ENCODE data around the gene KSR1.

DNA sequence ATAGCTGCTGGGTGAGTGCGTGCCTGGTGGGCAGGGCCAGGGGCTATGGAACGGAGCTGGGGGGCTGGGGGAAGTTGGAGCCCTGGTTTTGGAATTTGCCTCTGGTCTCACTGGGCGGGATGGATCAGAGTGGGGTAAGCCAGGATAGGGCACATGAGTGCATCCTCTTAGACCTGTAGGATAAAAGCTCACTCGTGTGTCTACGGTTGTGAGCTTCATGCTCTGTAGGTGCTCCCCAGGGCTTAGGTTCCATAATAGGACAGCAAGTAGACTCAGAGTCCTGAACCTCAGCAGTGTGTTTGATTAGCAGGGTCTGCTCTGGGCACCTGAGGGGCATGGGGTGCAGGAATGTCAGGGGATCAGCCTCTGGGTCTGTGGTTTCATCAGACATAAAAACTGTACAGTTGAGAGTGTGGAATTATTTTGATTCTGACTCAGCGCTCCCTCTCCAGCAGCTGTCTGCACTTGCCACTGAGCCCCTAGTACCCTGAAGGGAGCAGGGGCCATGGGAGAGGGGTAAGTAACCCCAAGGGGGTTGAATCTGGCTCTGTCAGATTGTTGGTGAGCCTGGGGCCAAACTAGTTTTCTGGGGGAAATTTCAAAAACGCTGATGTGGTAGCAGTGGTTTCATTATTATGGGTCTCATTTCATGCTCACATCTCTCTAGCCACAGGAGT, 90.5 kb downstream of the KSR1 start:
- TF ChIP-seq, protein P1, sequence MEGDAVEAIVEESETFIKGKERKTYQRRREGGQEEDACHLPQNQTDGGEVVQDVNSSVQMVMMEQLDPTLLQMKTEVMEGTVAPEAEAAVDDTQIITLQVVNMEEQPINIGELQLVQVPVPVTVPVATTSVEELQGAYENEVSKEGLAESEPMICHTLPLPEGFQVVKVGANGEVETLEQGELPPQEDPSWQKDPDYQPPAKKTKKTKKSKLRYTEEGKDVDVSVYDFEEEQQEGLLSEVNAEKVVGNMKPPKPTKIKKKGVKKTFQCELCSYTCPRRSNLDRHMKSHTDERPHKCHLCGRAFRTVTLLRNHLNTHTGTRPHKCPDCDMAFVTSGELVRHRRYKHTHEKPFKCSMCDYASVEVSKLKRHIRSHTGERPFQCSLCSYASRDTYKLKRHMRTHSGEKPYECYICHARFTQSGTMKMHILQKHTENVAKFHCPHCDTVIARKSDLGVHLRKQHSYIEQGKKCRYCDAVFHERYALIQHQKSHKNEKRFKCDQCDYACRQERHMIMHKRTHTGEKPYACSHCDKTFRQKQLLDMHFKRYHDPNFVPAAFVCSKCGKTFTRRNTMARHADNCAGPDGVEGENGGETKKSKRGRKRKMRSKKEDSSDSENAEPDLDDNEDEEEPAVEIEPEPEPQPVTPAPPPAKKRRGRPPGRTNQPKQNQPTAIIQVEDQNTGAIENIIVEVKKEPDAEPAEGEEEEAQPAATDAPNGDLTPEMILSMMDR (IDR thresholded peaks at IDR 0.05; ENCODE audit: poor library complexity, severe bottlenecking) = no peak
- no peak for TF ChIP-seq POLR2AphosphoS5 (IDR thresholded peaks at IDR 0.05)
- TF ChIP-seq EZH2 (IDR thresholded peaks at IDR 0.05; ENCODE audit: borderline replicate concordance, insufficient read depth, low read length, poor library complexity, severe bottlenecking) = no peak
- no peak for TF ChIP-seq RAD21 (conservative IDR thresholded peaks at IDR 0.05)
